Fibroblast of mammary gland (primary cell): ENCODE results near the gene AKAP6.

Experiments
- DNase-seq: peaks from one replicate; pipeline ENCODE4 v3.0.0-alpha.2; 2010; ENCODE audit warnings: low read depth
- H3K4me3 ChIP-seq: 2 replicates; pipeline ENCODE4 v1.5.1; 2011; ENCODE audit warnings: low read depth, mild to moderate bottlenecking, low read length, moderate library complexity; ENCODE audit not compliant: control insufficient read depth
- CTCF ChIP-seq: conservative IDR thresholded peaks from 2 replicates; pipeline ENCODE4 v1.5.1; 2011; ENCODE audit warnings: low read depth, low read length, inconsistent platforms; ENCODE audit not compliant: control insufficient read depth, insufficient read depth

Gene AKAP6

DNA sequence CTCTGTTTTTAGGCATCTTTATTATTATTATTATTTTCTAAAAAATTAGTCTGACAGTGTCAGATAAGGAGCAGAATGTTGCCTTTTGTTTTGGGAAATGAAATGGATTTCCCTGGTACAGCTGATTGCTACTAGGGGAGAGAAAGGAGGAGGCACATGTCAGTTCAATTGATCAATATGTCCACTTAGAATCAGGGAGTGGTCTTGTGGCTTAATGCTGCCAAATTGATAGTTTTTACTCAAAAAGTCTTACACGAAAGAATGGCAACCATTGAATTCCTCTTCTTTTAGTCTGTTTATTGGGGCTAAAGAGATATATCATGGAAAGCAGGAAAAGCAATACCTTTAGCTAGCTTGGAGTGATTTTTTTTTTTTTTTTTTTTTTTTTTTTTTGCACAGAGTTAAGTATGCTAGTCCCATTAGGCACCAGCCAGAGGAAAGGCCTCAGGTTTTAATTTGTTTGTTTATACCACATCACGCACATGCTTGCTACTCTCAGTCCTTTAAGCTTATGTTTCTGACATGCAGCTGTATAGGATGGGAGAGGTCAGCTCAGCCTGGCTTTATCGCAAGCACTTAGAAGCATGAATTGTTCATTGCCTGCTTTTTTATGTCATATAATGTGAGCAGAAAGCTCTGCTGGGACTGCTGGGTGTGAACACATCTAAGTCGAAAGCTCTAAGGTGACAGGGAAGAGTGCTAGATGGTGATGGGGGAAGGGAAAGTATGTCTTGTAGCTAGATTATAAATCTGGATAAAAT is 1.4 kb downstream of the AKAP6 start:
- no peak for DNase-seq
- no peak overlapping the region for H3K4me3 ChIP-seq
- TF ChIP-seq CTCF, result no peak

DNA sequence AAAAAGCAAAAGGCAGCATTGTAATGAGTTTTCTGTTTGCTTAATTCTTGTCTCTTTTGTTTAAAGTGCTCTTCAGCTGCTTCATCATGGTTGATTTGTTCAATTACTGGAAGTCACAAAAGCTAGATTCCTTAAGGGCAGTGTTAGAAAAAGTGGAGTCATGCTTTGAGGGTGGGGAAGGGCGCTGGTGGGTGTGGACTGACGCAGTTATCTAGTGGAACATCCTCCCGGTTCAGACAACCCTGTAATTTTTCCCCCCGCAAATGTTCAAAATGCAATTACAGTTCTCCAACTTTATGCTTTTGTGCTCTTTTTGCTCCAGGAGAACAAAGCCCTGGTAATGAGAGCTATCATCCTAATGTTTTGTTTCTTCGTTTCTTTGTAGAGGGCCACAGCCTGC is 2.1 kb downstream of the AKAP6 start:
- DNase-seq, result no peak
- H3K4me3 ChIP-seq, result no peak overlapping the region
- TF ChIP-seq CTCF, result no peak

DNA sequence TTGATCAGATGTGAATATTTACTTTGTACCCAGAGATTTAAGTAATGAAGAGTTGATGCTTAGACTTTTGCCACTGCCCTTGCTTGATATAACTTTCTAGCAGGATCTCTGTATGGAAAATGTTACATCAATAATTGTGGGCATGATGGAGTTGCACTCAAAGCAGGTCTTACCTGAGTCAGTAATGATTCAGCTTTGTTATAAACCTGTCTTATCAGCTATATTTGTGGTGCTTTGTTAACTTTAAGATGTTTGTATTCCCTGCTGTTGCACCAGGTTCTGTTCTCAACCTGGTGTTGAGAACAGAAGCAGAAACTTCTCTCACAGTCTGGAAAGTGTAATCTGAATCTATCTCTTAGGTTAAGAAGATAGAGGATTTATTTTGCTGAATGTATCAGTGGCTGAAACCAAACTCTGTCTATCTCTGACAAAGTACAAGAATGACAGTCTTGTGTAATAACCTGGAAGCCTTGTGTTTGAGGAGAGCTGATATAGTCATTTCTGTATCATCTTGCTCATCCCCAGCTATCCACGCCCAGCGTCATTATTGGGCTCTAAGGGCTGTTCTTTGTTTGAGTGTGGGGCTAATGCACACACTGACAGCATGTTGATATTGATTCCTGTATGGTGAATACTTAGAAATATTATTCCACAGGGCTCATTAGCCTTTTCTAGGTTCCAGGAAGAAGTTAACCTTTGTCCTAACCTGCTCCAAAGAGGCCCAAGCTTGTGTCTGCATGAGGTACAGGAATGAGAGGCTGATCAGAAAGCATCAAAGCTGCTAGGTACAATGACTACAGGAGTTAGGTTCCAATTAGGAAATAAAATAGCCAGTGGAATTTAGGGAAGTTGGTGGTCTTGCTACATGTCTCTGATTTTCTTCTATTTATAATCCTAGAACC is 3.6 kb downstream of the AKAP6 start:
- no peak for TF ChIP-seq CTCF
- no peak overlapping the region for H3K4me3 ChIP-seq
- DNase-seq, result no peak

- TF ChIP-seq CTCF, result no peak
- no peak for DNase-seq
Measured at GRCh38 chr14:32336702-32337101, 7.6 kb downstream of the AKAP6 start.

GRCh38 chr14:32337759-32338158 is 8.7 kb downstream of the AKAP6 start:
- no peak overlapping the region for H3K4me3 ChIP-seq
- no peak for DNase-seq
- no peak for TF ChIP-seq CTCF

More at GRCh38 chr14:32336702-32337101, 7.6 kb downstream of the AKAP6 start:
- H3K4me3 ChIP-seq, result no peak overlapping the region

GRCh38 chr14:32339188-32339587 is 10.1 kb downstream of the AKAP6 start:
- no peak for TF ChIP-seq CTCF
- DNase-seq, result no peak
- no peak overlapping the region for H3K4me3 ChIP-seq
